ENCODE measurements around the gene SORCS2.

DNA sequence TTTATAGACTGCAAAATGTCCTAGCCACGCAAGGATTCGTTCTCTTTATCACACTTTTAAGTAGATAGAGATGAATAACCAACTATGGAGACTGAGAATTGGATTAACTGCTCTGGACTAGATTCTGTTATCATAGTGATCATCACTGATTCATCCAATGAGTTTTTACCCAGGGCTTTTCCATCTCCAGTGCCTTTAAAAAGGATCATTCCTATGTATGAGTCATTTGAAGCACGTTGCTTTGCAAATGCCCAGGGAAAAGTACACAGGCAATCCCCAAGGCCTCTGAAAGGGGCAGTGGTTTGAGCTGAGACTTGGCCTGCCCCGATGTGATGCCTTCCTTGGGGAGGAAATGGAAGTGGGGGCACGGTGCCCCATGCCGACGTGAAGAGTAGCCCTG lies 365.1 kb downstream of the SORCS2 start:
- TF ChIP-seq, protein P1, sequence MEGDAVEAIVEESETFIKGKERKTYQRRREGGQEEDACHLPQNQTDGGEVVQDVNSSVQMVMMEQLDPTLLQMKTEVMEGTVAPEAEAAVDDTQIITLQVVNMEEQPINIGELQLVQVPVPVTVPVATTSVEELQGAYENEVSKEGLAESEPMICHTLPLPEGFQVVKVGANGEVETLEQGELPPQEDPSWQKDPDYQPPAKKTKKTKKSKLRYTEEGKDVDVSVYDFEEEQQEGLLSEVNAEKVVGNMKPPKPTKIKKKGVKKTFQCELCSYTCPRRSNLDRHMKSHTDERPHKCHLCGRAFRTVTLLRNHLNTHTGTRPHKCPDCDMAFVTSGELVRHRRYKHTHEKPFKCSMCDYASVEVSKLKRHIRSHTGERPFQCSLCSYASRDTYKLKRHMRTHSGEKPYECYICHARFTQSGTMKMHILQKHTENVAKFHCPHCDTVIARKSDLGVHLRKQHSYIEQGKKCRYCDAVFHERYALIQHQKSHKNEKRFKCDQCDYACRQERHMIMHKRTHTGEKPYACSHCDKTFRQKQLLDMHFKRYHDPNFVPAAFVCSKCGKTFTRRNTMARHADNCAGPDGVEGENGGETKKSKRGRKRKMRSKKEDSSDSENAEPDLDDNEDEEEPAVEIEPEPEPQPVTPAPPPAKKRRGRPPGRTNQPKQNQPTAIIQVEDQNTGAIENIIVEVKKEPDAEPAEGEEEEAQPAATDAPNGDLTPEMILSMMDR (IDR thresholded peaks at IDR 0.05): no peak
- TF ChIP-seq POLR2A (IDR thresholded peaks at IDR 0.05): no peak

Data from uterus (tissue), 2 donors.